Stimulated activated CD4-positive, alpha-beta T cell treated with anti-CD3 and anti-CD28 coated beads, Interleukin-15, amount 100 ng/mL, for 24 hours (primary cell): ENCODE data around the gene MTA2.
A peak's percentile ranks its signal among the peaks of the same experiment; 100 is the strongest.

Source experiments
- DNase-seq: peaks from one replicate; pipeline ENCODE4 v3.0.0-alpha.2; 2020

The MTA2 gene

GRCh38 chr11:62612366-62613290, 11.0 kb upstream of the MTA2 start, which contains the start of the genes EML3 and ROM1:
Gene EML3 (minus strand): TSS chr11:62612775. CDS start chr11:62612457, 318 bp downstream.
Gene ROM1 (plus strand): TSS chr11:62613257. CDS start chr11:62613282, 25 bp downstream.
- peak; percentile 94 for DNase-seq

- peak; percentile 66 for DNase-seq
These were observed 10.2 kb upstream of the MTA2 start for GRCh38 chr11:62611705-62612365.

GRCh38 chr11:62610814-62611704, 9.4 kb upstream of the MTA2 start:
- no peak for DNase-seq

GRCh38 chr11:62610403-62610802, 8.7 kb upstream of the MTA2 start:
- no peak for DNase-seq

GRCh38 chr11:62608776-62609175, 7.1 kb upstream of the MTA2 start:
- no peak for DNase-seq

- no peak for DNase-seq
These were observed 6.0 kb upstream of the MTA2 start for GRCh38 chr11:62607714-62608113.

GRCh38 chr11:62605902-62606301, 4.2 kb upstream of the MTA2 start:
- DNase-seq = no peak

GRCh38 chr11:62605467-62605866, 3.8 kb upstream of the MTA2 start:
- no peak for DNase-seq

- no peak for DNase-seq
These were observed 2.9 kb upstream of the MTA2 start for GRCh38 chr11:62604460-62605120.

GRCh38 chr11:62603776-62604299, 2.2 kb upstream of the MTA2 start:
- no peak for DNase-seq

GRCh38 chr11:62603072-62603408, 1.4 kb upstream of the MTA2 start:
- DNase-seq = no peak

GRCh38 chr11:62602141-62603071, 741 bp upstream of the MTA2 start:
- peak; percentile 61 for DNase-seq

- peak; percentile 72 for DNase-seq
These were observed 618 bp downstream of the MTA2 start for GRCh38 chr11:62601122-62601371.

- DNase-seq = no peak
These were observed 1.1 kb downstream of the MTA2 start for GRCh38 chr11:62600367-62601121.

GRCh38 chr11:62599901-62600300, 1.8 kb downstream of the MTA2 start:
- peak; percentile 33 for DNase-seq

- DNase-seq = peak; percentile 97
These were observed 2.5 kb downstream of the MTA2 start for GRCh38 chr11:62599069-62599696.

- no peak for DNase-seq
These were observed 6.5 kb downstream of the MTA2 start for GRCh38 chr11:62595124-62595523.

GRCh38 chr11:62593434-62594044, 8.1 kb downstream of the MTA2 start:
- DNase-seq = peak; percentile 88

GRCh38 chr11:62592989-62593421, 8.7 kb downstream of the MTA2 start:
- DNase-seq = no peak
